Measurements from ENCODE around the gene SEMA3E. TPM values are rescaled to one million over a fixed set of nuclear protein-coding genes. Genes with fewer than 3 reads are reported as not detected.

Gene SEMA3E
- total and polyA plus RNA-seq, 9 of the 15 experiments (the other 6 are each of a cell fraction or from before 2014, with no cell fraction given) = 0.01 to 1.4 (median 0.14) TPM; not detected in 2

- 2% methylated on average over 3 of the region's 3 CpGs for WGBS (ENCODE audit: insufficient coverage, low coverage, missing lambda C conversion rate)
- BruUV-seq (replicated peaks) = no TSS peak
- Histone ChIP-seq H2AFZ (ENCODE audit: low read depth, low read length) (no peak overlapping the region), H3K36me3 (ENCODE audit: control insufficient read depth, insufficient read depth, low read length) (no peaks in the 10 kb centered on the region), H3K79me2 (ENCODE audit: control insufficient read depth, insufficient read depth, low read length) (no peaks in the 10 kb centered on the region), H3K27me3 (ENCODE audit: control insufficient read depth in 2 of 2, insufficient read depth in 2 of 2, low read length in 2 of 2) (no peaks in the 10 kb centered on the region), H3K27ac (ENCODE audit: extremely low read depth, low read depth, low read length) (no peak overlapping the region), H4K20me1 (replicated peaks; ENCODE audit: control insufficient read depth, insufficient read depth, low read length) (no peaks in the 10 kb centered on the region), H3K9me3 (replicated peaks; ENCODE audit: control insufficient read depth, insufficient read depth, low read depth, low read length) (peaks cover 2% of the 10 kb centered on the region; the same call in 1 of the 2 replicates), H3K4me3 (no peak overlapping the region), H3K9me1 (ENCODE audit: control insufficient read depth, insufficient read depth, low read length) (no peaks in the 10 kb centered on the region), H3K9ac (ENCODE audit: insufficient read depth in 1 of 2, low read depth in 2 of 2, low read length in 2 of 2) (no peak overlapping the region), H3K4me2 (ENCODE audit: insufficient read depth, low read length) (no peak overlapping the region), H3K4me1 (replicated peaks in 1 of 2; ENCODE audit: control insufficient read depth in 2 of 2, insufficient read depth in 2 of 2, low read length in 2 of 2) (no peaks in the 10 kb centered on the region)
- ATAC-seq (no peak), DNase-seq (ENCODE audit: extremely low read depth in 1 of 4, low spot score in 3 of 4) (no peak), FAIRE-seq (no peak)
- intact Hi-C loops (cut with micrococcal nuclease) = no loop called here
- CTCF ChIA-PET (ENCODE audit: low intra/inter-chr PET ratio) = no interaction called here
- TF ChIP-seq ELF4 (CRISPR knock-in tag; IDR thresholded peaks at IDR 0.05) (no peak), UBTF (IDR thresholded peaks at IDR 0.05; ENCODE audit: borderline replicate concordance in 1 of 2, low read depth in 2 of 2, low read length in 2 of 2) (no peak), TAF7 (tag; IDR thresholded peaks at IDR 0.05) (no peak), MCM5 (IDR thresholded peaks at IDR 0.05; ENCODE audit: low read depth) (no peak), E2F4 (CRISPR knock-in tag; IDR thresholded peaks at IDR 0.05; ENCODE audit: low read depth) (no peak), NR3C1 (CRISPR knock-in tag; IDR thresholded peaks at IDR 0.05) (no peak), NRF1 (conservative IDR thresholded peaks at IDR 0.05 in 1 of 2, IDR thresholded peaks at IDR 0.05 in 1 of 2) (no peak), NFIC (IDR thresholded peaks at IDR 0.05) (no peak), MAZ (CRISPR knock-in tag; conservative IDR thresholded peaks at IDR 0.05 in 1 of 2, IDR thresholded peaks at IDR 0.05 in 1 of 2) (no peak), DDX20 (tag; IDR thresholded peaks at IDR 0.05; ENCODE audit: low read depth) (no peak), PATZ1 (CRISPR knock-in tag; IDR thresholded peaks at IDR 0.05; ENCODE audit: borderline replicate concordance) (no peak)
- in situ Hi-C loops (cut with MboI) = no loop called here
- POLR2A ChIA-PET = no interaction called here
These were observed 40.2 kb downstream of the SEMA3E start for GRCh38 chr7:83608716-83609115.
